ENCODE data around the gene TSBP1.

DNA sequence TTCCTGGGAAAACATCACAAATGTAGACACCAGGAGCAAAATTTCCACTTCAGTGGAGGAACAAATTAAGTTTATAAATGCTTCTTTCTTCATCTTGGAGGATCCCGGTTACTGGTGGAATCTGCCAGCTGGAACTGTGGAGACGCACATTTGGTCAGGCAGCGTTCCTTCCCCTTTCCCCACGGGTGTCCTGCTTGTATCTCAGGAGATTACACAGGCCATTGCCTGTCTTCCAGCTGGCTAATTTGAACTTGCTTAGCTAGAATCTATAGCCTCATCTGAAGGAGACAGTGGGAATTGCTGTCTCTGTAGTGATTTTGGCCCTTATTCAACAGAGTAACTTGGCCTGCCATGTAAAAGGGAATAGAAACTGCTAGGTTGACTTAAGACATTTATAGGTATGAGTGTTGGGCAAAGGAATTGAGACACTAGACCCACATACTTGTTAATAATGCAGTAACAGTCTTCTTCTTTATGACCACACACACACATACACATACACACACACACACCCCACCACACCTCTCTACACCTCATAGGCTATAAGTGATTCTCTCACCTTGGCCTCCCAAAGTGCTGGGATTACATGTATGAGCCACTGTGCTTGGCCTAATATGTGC is 34.4 kb downstream of the TSBP1 start:
- no peak for TF ChIP-seq TCF7L2 (IDR thresholded peaks at IDR 0.05; ENCODE audit: borderline replicate concordance, extremely low read depth, insufficient read depth, insufficient read length)
- TF ChIP-seq RAD21 (IDR thresholded peaks at IDR 0.05; ENCODE audit: low read depth), result no peak
- no peak for TF ChIP-seq EGR1 (IDR thresholded peaks at IDR 0.05; ENCODE audit: low read depth)
- TF ChIP-seq CTCF (IDR thresholded peaks at IDR 0.05 in 2 of 3, conservative IDR thresholded peaks at IDR 0.05 in 1 of 3; ENCODE audit: borderline replicate concordance in 1 of 3, insufficient read depth in 1 of 3, low read depth in 2 of 3, low read length in 2 of 3), result no peak

Data from HCT116 (cell line).